DMS153 treated with DMSO at 0.1 percent for 48 hours (cell line): ENCODE data around the gene P4HTM.
"Not testable (repeated sequence)": the region's sequence is repeated elsewhere in the genome, so short reads cannot be mapped to it uniquely, and the experiment has no call there.

ENCODE experiments used
- DNase-seq: peaks from one replicate; lab custom pipeline; 2025; ENCODE audit not compliant: unreplicated experiment; lab: John Stamatoyannopoulos, UW

Gene P4HTM

GRCh38 chr3:49007771-49008528 lies 17.9 kb downstream of the P4HTM start:
- no peak for DNase-seq

GRCh38 chr3:49008627-49009026 lies 18.6 kb downstream of the P4HTM start:
- DNase-seq, result not testable (repeated sequence)

DNA sequence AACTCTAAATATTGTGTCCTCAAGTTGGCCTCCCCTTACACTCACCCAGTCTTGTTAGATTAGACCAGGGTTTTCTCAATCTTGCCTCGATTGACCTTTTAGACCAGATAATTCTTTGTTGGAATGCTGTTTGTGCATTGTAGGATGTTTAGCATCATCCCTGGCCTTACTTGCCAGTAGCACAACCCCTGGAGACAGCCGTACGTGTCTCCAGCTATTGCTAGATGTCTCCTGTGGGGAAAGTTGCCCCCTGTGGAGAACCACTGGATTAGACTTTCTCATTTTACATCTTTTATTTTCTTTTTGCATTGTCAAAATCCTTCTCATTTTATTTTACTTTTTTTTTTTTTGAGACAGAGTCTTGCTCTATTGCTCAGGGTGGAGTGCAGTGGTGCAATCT lies 19.4 kb downstream of the P4HTM start:
- DNase-seq, result no peak

- no peak for DNase-seq
Measured at GRCh38 chr3:49012441-49013017, 22.5 kb downstream of the P4HTM start.

- no peak for DNase-seq
Measured at GRCh38 chr3:49013113-49013737, 23.2 kb downstream of the P4HTM start.

DNA sequence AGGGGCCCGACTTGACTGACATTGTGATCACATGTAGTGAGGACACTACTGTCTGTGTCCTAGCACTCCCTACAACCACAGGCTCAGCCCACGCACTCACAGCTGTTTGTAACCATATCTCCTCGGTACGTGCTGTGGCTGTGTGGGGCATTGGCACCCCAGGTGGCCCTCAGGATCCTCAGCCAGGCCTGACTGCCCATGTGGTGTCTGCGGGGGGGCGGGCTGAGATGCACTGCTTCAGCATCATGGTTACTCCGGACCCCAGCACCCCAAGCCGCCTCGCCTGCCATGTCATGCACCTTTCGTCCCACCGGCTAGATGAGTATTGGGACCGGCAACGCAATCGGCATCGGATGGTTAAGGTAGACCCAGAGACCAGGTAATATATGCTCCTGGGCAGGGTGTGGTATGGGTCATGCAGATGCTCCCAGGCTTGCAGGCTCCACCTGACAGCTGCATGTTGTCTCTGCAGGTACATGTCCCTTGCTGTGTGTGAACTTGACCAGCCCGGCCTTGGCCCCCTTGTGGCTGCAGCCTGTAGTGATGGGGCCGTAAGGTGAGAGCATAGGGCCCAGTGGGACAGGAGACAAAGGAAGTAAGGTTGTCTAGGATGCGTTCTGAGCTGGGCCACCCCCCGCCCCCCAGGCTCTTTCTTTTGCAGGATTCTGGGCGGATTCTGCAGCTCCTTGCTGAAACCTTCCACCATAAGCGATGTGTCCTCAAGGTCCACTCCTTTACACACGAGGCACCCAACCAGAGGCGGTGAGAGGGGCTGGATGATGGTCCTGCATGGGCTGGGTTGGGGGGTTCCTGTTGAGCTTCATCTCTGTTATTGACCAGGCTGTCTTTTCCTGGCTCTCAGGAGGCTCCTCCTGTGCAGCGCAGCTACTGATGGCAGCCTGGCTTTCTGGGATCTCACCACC lies 24.0 kb downstream of the P4HTM start:
- no peak for DNase-seq

- DNase-seq, result no peak
Measured at GRCh38 chr3:49015072-49015471, 25.0 kb downstream of the P4HTM start.

GRCh38 chr3:49015765-49016164 lies 25.7 kb downstream of the P4HTM start:
- DNase-seq, result no peak

DNA sequence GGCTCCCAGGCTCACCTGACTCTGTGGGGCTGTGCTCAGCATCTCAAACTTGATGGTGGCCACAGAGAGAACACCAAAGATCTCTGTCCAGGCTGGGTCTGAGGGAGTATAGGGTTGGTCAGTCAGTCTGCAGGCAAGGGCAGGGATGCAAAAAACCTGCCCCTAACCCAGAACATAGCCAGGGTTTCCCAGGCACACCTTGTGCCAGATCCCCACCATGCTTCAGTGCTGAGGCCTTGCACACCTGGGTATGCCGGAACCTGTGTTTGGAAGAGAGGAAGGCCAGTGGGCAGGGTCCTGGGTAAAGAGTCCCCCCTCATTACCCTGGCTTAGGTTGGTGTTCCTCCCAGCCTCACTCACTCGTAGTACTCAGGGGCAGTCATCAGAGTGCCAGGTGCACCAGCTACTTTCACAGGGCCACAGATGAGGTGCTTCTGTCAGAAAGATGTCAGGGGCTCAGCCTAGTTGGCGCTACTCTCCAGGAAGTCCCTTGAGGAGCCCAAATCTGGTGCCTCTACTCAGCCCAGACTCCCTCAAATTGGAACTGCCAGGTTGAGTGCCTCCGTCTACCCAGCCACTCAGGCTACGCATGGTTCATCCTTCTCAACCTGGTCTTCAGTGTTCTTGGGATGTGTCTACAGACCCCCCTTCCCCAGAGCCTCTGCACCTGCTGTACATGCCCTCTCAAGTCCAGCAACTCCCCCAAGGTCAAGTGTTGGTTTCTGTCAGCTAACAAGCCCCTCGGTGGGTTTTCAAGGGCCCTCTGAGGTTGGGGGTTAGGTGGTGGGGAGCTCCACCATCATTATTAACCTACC lies 26.6 kb downstream of the P4HTM start:
- no peak for DNase-seq

GRCh38 chr3:49017229-49017970 lies 27.4 kb downstream of the P4HTM start:
- no peak for DNase-seq

- no peak for DNase-seq
Measured at GRCh38 chr3:49017971-49018706, 28.1 kb downstream of the P4HTM start, which contains the start of gene DALRD3. Gene DALRD3, minus strand, starts transcription at chr3:49018580. Its CDS starts 16 bp downstream, at chr3:49018564.

DNA sequence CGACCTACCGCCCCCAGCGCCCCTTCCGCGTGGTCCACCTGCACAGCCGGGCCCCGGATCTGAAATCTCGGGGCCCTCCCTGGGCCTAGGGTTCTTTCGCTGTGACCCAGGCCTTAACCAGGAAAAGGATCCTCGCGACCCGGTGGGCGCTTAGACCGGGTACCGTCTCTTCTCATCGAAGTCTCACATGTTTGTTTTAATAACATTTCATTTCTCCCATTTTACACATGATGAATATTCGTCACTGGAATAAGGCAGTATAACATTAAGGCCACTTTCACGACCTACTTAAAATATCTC lies 28.6 kb downstream of the P4HTM start:
- DNase-seq, result no peak

- DNase-seq, result no peak
Measured at GRCh38 chr3:49019941-49020329, 29.9 kb downstream of the P4HTM start.

DNA sequence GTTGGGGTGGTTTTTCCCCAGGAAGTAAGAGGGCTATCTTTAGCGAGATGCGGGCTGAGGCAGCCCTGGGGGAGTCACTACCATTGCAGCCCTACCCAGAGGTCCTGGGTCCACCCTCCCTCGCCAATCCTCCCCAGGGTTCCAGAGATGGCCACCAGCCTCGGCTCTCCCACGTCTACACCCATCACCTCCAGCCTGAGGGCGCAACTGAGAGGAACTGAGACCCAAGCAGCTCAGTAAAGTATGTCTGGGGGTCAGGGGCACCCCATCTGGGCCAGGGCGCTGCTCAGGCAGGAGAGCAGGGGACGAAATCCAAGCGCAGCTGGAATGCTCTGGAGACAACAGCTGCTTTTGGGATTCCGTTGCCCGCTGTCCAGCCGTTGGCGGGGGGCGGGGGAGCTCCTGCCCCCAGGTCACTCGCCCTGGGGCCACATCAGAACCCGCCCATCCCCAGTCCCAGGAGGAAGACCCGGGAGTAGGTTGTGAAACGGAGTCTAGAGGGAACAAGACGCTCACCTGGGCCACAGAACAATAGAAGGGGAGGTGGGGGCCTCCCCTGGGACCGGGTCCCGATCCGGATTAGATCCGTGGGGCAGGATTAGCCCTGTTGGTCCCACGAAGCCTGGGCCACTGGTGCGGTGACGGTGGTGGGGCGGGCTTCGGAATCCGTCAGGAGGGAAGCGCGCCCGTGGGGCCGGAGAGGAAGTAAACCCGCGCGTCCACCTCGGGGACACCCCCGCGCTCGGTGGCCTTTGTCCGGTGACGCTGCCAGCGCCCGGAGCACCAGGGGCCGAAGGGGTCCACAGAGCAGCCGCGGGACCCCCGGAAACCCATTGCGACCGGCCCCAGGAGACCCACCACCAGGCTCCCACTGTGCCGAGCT lies 30.5 kb downstream of the P4HTM start:
- DNase-seq, result no peak

DNA sequence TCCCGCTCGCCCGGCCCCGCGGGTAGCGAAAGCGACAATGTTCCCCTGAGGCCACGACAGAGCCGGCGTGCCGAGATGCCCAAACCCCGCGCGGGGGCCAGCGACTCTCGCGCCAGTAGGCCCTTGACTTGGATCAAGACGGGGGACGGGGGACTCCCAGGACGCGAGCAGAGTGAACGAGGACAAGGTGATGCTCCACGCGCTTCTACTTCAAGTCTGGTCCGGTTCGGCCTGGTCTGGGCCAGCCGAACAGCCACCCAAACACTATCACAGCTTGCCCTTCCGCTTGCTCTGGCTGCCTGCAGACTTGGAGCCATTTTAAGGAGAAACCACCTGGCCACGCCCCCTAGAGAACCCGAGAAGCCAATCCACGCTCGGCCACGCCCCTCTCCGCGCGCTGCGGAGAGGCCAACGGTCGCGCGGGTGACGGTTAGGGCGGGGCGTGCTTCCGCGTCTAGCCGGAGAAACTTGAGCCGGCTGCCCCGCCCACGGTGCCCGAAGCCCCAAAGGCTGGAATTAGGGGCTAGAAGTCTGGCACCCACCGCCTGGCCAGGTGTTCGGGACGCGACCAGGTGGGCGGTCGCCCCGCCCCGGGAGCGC lies 31.3 kb downstream of the P4HTM start:
- DNase-seq, result peak; percentile 56

GRCh38 chr3:49021813-49022687 lies 32.0 kb downstream of the P4HTM start, which contains the start of gene NDUFAF3:
Gene NDUFAF3, plus strand, starts transcription at chr3:49022121. Its CDS starts 24 bp downstream, at chr3:49022145.
- DNase-seq, result peak; percentile 54

- no peak for DNase-seq
Measured at GRCh38 chr3:49022688-49023171, 32.7 kb downstream of the P4HTM start.
